Measurements from ENCODE around the gene MKRN2OS.

The MKRN2OS gene

GRCh38 chr3:12586403-12586802 is 41.1 kb upstream of the MKRN2OS start:
- H3K4me1 ChIP-seq (ENCODE audit: insufficient read depth, low read length, poor library complexity, severe bottlenecking) = no peaks in the 10 kb centered on the region
- H3K27me3 ChIP-seq (ENCODE audit: insufficient read depth, low read length, poor library complexity, severe bottlenecking) = no peaks in the 10 kb centered on the region
- H3K9me3 ChIP-seq (ENCODE audit: insufficient read depth, low read depth, low read length) = no peaks in the 10 kb centered on the region
- no peaks in the 10 kb centered on the region for H3F3A ChIP-seq (ENCODE audit: low read depth)
- no peak overlapping the region for H3K9ac ChIP-seq (ENCODE audit: low read depth, low read length, poor library complexity, severe bottlenecking)
- H2AFZ ChIP-seq (ENCODE audit: low read length) = no peak overlapping the region
- no peak overlapping the region for H3K4me2 ChIP-seq (ENCODE audit: low read depth, low read length, poor library complexity, severe bottlenecking)
- H3K9me2 ChIP-seq (replicated peaks; ENCODE audit: low read depth, low read length) = no peaks in the 10 kb centered on the region
- H4K20me1 ChIP-seq (ENCODE audit: insufficient read depth, low read length, poor library complexity, severe bottlenecking) = no peaks in the 10 kb centered on the region
- no peaks in the 10 kb centered on the region for H3K79me2 ChIP-seq (ENCODE audit: insufficient read depth, low read length)
- H3K36me3 ChIP-seq (ENCODE audit: insufficient read depth, low read length) = peaks cover 97% of the 10 kb centered on the region
- H3K4me3 ChIP-seq (ENCODE audit: low read length, poor library complexity, severe bottlenecking) = no peak overlapping the region
- TF ChIP-seq EZH2phosphoT487 (IDR thresholded peaks at IDR 0.05; ENCODE audit: borderline replicate concordance) = no peak

DNA sequence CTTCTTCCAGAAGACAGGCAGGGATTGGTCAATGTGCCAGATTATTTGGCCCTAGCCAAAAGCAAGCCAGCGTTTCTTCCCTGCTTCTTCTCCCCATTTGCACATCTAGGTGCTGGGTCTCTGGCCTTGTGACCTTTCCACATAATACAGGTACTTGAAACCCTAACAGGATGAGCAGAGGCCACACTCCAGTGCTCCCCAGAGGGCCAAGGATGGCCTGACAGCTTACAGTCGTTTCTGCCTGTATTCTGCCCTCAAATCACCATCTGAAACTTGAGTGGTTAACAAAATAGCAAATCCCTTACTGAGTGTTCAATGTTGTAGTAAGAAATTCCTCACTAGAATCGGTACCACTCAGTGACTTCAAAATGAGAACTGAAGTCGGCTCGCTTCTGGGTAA is 40.7 kb upstream of the MKRN2OS start:
- Histone ChIP-seq H3K9me2 (replicated peaks; ENCODE audit: low read depth, low read length) (no peaks in the 10 kb centered on the region), H3K4me2 (ENCODE audit: low read depth, low read length, poor library complexity, severe bottlenecking) (no peak overlapping the region), H4K20me1 (ENCODE audit: insufficient read depth, low read length, poor library complexity, severe bottlenecking) (no peaks in the 10 kb centered on the region), H3F3A (ENCODE audit: low read depth) (no peaks in the 10 kb centered on the region), H3K4me1 (ENCODE audit: insufficient read depth, low read length, poor library complexity, severe bottlenecking) (no peaks in the 10 kb centered on the region), H2AFZ (ENCODE audit: low read length) (no peak overlapping the region), H3K4me3 (ENCODE audit: low read length, poor library complexity, severe bottlenecking) (no peak overlapping the region), H3K9ac (ENCODE audit: low read depth, low read length, poor library complexity, severe bottlenecking) (no peak overlapping the region), H3K79me2 (ENCODE audit: insufficient read depth, low read length) (no peaks in the 10 kb centered on the region), H3K36me3 (ENCODE audit: insufficient read depth, low read length) (peaks cover 97% of the 10 kb centered on the region), H3K27me3 (ENCODE audit: insufficient read depth, low read length, poor library complexity, severe bottlenecking) (no peaks in the 10 kb centered on the region), H3K9me3 (ENCODE audit: insufficient read depth, low read depth, low read length) (no peaks in the 10 kb centered on the region)
- TF ChIP-seq, protein P1, sequence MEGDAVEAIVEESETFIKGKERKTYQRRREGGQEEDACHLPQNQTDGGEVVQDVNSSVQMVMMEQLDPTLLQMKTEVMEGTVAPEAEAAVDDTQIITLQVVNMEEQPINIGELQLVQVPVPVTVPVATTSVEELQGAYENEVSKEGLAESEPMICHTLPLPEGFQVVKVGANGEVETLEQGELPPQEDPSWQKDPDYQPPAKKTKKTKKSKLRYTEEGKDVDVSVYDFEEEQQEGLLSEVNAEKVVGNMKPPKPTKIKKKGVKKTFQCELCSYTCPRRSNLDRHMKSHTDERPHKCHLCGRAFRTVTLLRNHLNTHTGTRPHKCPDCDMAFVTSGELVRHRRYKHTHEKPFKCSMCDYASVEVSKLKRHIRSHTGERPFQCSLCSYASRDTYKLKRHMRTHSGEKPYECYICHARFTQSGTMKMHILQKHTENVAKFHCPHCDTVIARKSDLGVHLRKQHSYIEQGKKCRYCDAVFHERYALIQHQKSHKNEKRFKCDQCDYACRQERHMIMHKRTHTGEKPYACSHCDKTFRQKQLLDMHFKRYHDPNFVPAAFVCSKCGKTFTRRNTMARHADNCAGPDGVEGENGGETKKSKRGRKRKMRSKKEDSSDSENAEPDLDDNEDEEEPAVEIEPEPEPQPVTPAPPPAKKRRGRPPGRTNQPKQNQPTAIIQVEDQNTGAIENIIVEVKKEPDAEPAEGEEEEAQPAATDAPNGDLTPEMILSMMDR (conservative IDR thresholded peaks at IDR 0.05; ENCODE audit: low read length) = no peak
- no peak for TF ChIP-seq EZH2phosphoT487 (IDR thresholded peaks at IDR 0.05; ENCODE audit: borderline replicate concordance)

GRCh38 chr3:12585181-12585580 is 39.9 kb upstream of the MKRN2OS start:
- no peak overlapping the region for H3K9ac ChIP-seq (ENCODE audit: low read depth, low read length, poor library complexity, severe bottlenecking)
- no peak overlapping the region for H3K4me2 ChIP-seq (ENCODE audit: low read depth, low read length, poor library complexity, severe bottlenecking)
- H3K4me3 ChIP-seq (ENCODE audit: low read length, poor library complexity, severe bottlenecking) = no peak overlapping the region
- H3K9me2 ChIP-seq (replicated peaks; ENCODE audit: low read depth, low read length) = no peaks in the 10 kb centered on the region
- TF ChIP-seq, protein P1 (conservative IDR thresholded peaks at IDR 0.05; ENCODE audit: low read length) = no peak
- no peak for TF ChIP-seq EZH2phosphoT487 (IDR thresholded peaks at IDR 0.05; ENCODE audit: borderline replicate concordance)
- H2AFZ ChIP-seq (ENCODE audit: low read length) = no peak overlapping the region
- H3K79me2 ChIP-seq (ENCODE audit: insufficient read depth, low read length) = no peaks in the 10 kb centered on the region
- no peaks in the 10 kb centered on the region for H3K4me1 ChIP-seq (ENCODE audit: insufficient read depth, low read length, poor library complexity, severe bottlenecking)
- H4K20me1 ChIP-seq (ENCODE audit: insufficient read depth, low read length, poor library complexity, severe bottlenecking) = no peaks in the 10 kb centered on the region
- H3K36me3 ChIP-seq (ENCODE audit: insufficient read depth, low read length) = peaks cover 93% of the 10 kb centered on the region
- H3F3A ChIP-seq (ENCODE audit: low read depth) = no peaks in the 10 kb centered on the region
- no peaks in the 10 kb centered on the region for H3K9me3 ChIP-seq (ENCODE audit: insufficient read depth, low read depth, low read length)
- no peaks in the 10 kb centered on the region for H3K27me3 ChIP-seq (ENCODE audit: insufficient read depth, low read length, poor library complexity, severe bottlenecking)

GRCh38 chr3:12584083-12584482 is 38.8 kb upstream of the MKRN2OS start:
- no peaks in the 10 kb centered on the region for H3K27me3 ChIP-seq (ENCODE audit: insufficient read depth, low read length, poor library complexity, severe bottlenecking)
- H3K4me2 ChIP-seq (ENCODE audit: low read depth, low read length, poor library complexity, severe bottlenecking) = no peak overlapping the region
- no peaks in the 10 kb centered on the region for H3K79me2 ChIP-seq (ENCODE audit: insufficient read depth, low read length)
- H3K4me3 ChIP-seq (ENCODE audit: low read length, poor library complexity, severe bottlenecking) = no peak overlapping the region
- H2AFZ ChIP-seq (ENCODE audit: low read length) = no peak overlapping the region
- peaks cover 94% of the 10 kb centered on the region for H3K36me3 ChIP-seq (ENCODE audit: insufficient read depth, low read length)
- H3K9me3 ChIP-seq (ENCODE audit: insufficient read depth, low read depth, low read length) = no peaks in the 10 kb centered on the region
- no peak overlapping the region for H3K9ac ChIP-seq (ENCODE audit: low read depth, low read length, poor library complexity, severe bottlenecking)
- no peaks in the 10 kb centered on the region for H3K4me1 ChIP-seq (ENCODE audit: insufficient read depth, low read length, poor library complexity, severe bottlenecking)
- no peaks in the 10 kb centered on the region for H3K9me2 ChIP-seq (replicated peaks; ENCODE audit: low read depth, low read length)
- H3F3A ChIP-seq (ENCODE audit: low read depth) = no peaks in the 10 kb centered on the region
- H4K20me1 ChIP-seq (ENCODE audit: insufficient read depth, low read length, poor library complexity, severe bottlenecking) = no peaks in the 10 kb centered on the region
- TF ChIP-seq, protein P1 (conservative IDR thresholded peaks at IDR 0.05; ENCODE audit: low read length) = no peak
- TF ChIP-seq EZH2phosphoT487 (IDR thresholded peaks at IDR 0.05; ENCODE audit: borderline replicate concordance) = no peak
